KOPT-K1 (cell line): Measurements from ENCODE around the gene NUCKS1.

Source experiments
- H3K27ac ChIP-seq: fragments of 200-600 bp; sonication (generic); 2 replicates; pipeline ENCODE4 v1.5.1; 2016; ENCODE audit warnings: antibody characterized with exemption, mild to moderate bottlenecking, low read depth, low read length; ENCODE audit not compliant: poor library complexity, severe bottlenecking
- H3K36me3 ChIP-seq: fragments of 200-600 bp; sonication (generic); 2 replicates; pipeline ENCODE4 v1.5.1; 2017; ENCODE audit warnings: antibody characterized with exemption, mild to moderate bottlenecking, low read length, moderate library complexity; ENCODE audit not compliant: insufficient read depth
- H3K9me3 ChIP-seq: fragments of 200-600 bp; sonication (generic); 2 replicates; pipeline ENCODE4 v1.5.1; 2017; ENCODE audit warnings: antibody characterized with exemption, low read length, mild to moderate bottlenecking; ENCODE audit not compliant: insufficient read depth, poor library complexity, severe bottlenecking

NUCKS1 gene

DNA sequence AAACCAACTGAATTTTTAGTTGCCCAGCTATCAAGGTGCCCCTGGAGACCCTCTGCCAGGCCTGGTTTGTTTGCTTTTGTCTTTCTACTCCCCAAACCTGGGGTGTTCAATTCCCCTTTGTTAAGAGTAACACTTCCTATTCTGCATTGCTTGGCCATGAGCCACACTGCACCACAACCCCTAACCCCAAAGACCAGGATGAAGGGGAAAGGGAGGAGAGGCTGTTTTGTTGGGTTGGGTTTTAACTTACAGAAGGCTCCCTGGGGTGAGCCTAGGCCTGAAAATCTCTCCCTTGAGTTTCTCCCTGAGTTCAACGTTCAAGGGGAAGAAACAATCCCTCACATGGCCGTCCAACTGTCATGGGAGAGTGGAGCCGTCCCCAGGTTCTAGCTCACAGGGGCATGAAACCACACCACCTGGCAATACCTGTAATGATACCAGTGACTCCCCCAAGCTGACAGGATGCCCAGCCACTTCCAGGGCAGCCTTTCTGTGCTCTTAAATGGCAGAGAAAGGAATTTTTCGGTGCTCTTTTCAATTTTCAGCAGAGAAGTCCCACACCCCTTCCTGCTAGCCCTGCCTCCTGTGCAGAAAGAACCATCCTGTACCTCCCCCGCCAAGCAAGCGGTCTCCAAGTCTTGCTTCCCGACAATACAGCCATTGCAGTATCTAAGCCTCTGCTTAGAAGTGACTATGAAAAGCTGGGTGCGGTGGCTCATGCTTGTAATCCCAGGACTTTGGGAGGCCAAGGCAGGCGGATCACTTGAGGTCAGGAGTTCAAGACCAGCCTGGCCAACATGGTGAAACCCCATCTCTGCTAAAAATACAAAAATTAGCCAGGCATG is 84.6 kb downstream of the NUCKS1 start:
- Histone ChIP-seq H3K27ac (no peak overlapping the region), H3K36me3 (no peaks in the 10 kb centered on the region), H3K9me3 (no peaks in the 10 kb centered on the region)

DNA sequence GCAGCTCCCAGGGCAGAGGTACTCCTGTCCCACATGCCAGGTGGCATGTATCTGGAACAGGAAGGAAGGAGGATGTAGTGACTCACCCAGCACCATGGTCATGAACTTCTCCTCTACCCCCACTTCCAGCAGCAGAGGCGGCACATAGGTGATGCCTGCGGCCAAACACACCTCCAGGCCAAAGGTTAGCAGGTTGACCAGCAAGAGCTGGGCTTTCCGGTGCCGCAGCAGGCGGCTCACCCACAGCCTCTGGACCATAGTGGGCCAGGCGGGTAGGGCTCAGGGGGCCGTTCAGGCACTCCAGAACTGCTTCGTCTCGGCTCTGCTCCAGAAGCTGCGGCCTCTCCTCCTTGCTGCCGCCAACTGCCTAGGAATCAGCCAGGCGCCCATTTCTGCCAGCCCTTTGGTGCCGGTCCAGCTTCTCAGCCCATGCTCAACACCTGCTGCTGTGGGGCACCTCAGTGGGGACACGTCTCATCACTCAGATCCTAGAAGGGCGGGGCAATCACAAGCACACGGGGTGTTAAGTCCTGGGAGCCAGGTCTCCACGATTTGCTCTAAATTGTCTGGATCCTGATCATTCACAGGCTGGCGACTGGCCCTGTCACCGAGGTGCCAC is 85.5 kb downstream of the NUCKS1 start:
- H3K27ac ChIP-seq = no peak overlapping the region
- H3K36me3 ChIP-seq = no peaks in the 10 kb centered on the region
- no peaks in the 10 kb centered on the region for H3K9me3 ChIP-seq

DNA sequence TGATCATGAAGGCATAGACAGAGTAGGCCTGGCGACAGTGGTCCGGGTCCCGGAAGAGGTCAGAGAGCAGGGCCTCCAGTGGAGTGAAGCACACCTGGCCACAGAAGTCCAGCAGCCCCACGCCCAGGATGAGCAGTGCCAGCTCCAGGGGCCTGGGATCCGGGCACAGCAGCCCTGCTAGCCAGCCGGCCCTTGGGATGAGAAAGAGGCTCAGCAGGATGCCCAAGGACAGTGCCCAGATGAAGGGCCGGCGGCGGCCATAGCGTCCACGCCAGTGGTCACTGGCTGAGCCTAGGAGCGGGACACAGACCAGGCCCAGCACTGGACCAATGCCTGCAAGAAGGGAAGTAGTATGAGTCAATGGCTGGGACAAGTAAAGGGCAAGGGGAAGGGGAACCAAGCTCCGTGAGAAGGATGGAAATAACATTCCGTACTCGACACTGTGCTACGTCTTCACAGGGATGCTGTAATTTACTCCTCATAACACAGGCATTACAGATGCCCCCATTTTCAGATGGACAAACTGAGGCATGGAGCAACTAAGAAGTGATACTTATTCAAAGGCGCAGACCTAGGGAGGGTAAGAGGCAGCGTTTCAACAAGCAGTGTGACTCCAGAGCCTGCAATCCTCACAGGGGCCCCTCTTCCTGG is 86.6 kb downstream of the NUCKS1 start:
- Histone ChIP-seq H3K9me3 (no peaks in the 10 kb centered on the region), H3K36me3 (no peaks in the 10 kb centered on the region), H3K27ac (no peak overlapping the region)
